ENCODE results near the gene VMA21.

Gene VMA21, protein sequence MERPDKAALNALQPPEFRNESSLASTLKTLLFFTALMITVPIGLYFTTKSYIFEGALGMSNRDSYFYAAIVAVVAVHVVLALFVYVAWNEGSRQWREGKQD

DNA sequence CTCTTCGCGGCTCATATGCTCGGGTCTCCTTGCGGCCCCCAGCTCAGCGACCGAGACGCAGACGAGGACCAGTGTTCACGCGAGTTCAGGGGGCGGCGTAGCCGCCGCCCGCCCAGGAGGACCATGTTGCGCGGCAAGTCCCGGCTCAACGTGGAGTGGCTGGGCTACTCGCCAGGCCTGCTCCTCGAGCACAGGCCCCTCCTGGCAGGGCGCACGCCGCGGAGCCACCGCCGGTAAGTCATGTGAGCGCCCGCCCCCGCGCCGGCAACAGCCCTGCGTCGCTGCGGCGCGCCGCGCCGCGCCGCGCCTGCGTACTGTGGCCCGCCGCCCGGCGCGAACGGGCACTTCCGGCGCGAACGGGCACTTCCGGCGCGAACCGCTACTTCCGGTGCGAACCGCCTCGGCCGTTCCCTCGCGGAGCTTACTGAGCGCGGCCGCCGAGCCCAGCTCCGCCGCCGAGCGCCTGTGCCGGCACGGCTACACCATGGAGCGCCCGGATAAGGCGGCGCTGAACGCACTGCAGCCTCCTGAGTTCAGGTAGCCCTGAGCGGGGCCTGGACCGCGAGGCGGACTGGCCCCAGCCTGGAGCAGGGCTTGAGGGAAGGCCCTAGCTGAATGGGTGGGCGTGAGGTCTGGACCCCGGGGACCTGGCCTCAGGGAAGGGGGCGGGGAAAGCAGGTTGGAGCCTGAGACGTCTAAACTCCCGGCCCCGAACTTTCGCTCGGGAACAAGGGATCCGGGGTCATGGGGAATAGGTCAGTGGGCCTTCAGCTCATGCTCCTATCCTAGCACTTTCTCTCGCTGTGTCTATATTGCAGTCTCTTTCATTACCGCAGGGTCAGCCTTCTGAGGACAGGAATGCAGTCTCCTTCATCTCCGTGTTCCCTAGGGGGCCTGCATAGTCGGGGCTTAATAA is at the start of gene VMA21:
TSS of gene VMA21 (plus strand) at position 382 of the 916 bp plus-strand sequence. CDS start at position 485, 103 bp downstream.
- peak; percentile 52 for DNase-seq (ENCODE audit: low read depth)

DNA sequence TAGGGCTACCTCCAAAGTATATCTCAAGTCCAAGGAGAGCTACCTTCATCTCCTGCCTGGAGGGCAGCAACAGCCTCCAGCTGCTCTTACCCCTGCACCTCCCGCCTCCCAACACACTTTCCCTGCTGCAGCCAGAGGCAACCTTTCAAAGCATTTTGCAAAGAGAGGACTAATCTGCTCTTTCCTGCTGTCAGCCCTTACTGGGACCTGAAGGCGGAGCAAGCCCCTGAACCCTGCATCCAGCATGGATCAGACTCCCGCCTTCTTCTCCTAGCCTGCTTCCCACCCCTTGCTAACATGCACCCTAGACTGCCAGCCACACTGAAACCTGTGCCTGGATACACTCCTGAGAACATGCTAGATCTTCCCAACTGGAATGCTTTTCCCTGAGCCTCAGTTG is 37.7 kb upstream of the VMA21 start:
- DNase-seq (ENCODE audit: low read depth) = no peak

DNA sequence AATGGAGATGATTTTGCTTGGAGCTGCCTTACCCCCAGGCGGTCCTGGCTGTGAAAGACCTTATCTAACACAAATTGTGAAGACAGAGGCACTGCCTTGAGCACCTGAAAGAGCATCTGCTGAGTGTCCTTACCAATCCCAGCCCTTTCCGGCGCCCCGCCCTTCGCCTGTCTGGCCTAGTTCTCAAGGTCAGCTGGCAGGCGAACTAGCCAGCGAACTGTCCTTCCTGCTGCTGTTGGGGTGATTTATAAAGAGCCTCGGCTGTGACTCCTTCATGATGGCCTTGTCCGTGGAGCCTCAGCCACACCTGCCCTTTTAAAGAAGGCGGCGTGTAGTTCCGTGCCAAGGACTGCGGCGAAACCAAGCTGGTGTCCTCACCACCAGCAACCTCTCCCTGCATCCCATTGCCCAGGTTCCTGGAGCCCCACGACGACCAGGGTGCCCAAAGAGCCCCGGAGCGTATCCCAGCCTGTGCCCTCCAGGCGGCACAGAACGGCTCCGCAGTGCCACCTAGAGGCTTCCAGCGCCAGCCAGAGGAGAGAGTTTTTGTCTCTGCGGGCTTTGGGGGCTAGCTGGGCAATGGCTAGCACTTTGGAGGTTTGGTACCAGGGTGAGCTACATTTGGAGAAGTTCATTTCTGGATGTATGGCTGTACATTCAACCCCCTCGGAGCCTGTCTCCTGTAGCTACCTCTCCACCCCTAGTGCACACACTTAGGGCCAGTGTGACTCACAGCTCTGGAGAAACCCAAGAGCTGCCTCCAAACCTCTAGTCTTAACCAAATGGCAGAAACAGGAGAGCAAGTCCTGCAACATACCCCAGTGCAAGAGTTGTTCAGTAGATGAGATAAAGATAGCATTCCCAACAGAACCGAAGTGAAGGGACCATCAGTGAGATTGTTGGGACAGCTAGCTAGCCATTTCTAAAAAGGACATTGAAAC is 36.8 kb upstream of the VMA21 start:
- DNase-seq (ENCODE audit: low read depth) = no peak

- DNase-seq (ENCODE audit: low read depth) = no peak
These were observed 33.7 kb upstream of the VMA21 start for GRCh38 chrX:151363316-151363715.

- DNase-seq (ENCODE audit: low read depth) = no peak
These were observed 31.4 kb upstream of the VMA21 start for GRCh38 chrX:151365579-151365978.

GRCh38 chrX:151370906-151371305 is 26.1 kb upstream of the VMA21 start:
- no peak for DNase-seq (ENCODE audit: low read depth)

DNA sequence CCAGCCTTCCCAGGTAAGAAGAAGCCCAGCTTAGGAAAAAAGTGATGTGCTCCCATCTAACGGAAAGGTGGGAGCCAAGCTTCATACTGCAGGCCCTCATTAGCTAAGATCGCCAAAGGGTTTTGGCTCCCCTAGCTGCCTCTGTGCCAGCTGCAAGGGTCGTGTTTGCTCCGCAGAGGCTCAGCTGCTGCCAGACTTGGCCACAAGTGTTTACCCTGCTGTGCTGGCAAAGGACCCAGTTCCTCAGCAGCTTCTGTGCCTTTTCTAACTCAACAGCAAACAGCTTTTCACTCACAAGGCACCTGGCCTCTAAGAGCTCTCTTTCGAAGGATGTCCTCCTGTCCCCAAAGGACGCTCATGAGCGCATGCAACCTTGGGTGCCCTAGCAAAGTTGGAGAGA is 12.2 kb upstream of the VMA21 start:
- DNase-seq (ENCODE audit: low read depth) = no peak

DNA sequence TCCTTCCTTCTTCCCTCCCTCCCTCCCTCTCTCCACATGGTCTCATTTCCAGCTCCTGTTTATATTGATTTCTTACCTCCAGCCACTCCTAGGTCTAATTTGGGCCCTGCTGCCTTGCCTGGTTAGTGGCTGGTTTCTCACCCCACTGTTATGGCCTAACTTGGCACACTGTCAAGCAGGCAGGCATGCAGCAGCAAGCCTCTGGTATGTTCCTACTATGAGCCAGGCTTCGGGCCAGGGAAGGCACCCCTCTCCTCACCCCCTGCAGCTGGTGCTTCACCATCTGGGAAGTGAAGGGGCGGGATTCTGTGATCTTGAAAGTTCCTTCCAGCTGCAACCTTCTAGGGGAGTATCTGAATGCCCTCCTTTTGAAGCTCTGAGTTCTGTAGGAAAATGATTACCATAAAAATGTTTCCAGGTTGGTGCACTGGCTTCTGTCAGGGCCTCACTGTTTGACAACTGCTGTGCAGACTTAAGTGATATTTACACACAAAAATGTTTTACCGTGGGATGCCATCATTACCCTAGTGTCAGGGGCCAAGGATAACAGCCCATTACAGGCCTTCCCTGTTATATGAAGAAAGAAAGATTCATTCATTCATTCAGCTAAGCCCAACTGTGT is 10.1 kb upstream of the VMA21 start:
- DNase-seq (ENCODE audit: low read depth) = no peak

DNA sequence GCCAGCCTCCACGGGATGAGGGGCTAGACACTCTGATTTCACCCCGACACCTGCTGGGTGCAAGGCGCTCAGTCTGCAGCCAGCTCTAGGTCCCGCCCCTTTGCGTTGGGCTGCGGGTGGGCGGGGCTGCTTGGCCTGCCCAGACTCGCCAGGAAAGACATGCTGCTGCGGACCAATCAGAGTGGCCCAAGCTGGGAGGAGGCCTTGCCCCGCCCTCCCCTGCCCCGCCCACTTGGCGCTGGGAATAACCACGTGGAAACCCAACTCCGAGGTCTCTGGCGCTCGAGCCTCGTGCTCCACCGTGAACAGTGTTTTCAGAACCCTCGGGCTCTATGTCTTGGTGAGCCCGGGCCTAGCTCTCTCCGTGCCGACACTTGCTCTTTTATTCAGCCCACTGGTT is 5.3 kb upstream of the VMA21 start:
- DNase-seq (ENCODE audit: low read depth) = no peak

- DNase-seq (ENCODE audit: low read depth) = no peak
These were observed 3.5 kb upstream of the VMA21 start for GRCh38 chrX:151393514-151393913.

DNA sequence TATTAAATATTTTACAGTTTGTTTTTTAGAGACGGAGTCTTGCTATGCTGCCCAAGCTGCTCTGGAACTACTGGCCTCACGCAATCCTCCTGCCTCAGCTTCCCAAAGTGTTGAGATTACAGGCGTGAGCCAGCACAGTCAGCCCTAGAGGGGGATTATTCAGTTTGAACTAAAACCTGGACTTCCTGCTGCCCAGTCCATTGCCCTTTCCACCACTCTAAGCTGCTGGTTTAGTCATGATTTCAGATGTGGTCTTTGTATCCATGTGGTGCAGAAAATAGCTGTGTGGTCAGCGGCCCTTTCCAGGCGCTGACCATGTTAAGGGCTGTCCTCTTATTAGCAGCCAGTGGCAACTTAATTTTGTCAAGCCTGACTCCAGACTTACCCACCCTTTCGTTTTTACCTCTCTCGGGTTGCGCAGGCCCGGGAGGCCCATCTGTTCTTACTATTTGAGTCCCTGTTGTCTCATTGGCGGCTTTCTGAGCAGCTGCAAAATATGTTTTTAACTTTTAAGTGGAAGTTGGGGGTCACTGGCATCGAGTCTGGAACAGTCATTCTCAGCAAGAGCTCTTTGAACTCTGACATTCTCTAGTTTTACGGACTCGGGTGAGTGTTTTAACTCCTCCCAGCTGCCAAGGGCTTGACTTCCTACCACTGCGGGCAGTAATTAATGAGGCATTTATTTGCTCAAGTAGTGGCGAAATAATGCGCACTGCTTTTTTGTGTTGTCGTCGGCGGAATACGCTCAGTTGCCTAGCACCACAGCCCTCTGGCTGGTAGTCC is 773 bp upstream of the VMA21 start:
- DNase-seq (ENCODE audit: low read depth) = no peak

GRCh38 chrX:151397741-151398070 is 700 bp downstream of the VMA21 start:
- DNase-seq (ENCODE audit: low read depth) = no peak

DNA sequence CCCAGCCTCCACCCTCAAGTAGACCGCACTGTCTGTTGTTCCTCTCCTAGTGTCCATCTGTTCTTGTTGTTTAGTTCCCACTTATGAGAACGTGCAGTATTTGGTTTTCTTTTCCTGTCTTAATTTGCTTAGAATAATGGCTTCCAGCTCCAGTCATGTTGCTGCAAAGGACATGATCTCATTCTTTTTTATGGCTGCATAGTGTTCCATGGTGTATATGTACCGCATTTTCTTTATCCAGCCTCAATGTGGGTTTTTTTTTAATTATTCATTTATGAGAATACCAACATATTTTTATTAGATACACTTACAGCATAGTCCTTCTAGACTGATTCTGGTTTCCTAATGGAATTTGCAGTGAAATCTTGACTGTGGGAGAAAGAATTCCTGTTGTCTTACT is 1.3 kb downstream of the VMA21 start:
- DNase-seq (ENCODE audit: low read depth) = no peak

DNA sequence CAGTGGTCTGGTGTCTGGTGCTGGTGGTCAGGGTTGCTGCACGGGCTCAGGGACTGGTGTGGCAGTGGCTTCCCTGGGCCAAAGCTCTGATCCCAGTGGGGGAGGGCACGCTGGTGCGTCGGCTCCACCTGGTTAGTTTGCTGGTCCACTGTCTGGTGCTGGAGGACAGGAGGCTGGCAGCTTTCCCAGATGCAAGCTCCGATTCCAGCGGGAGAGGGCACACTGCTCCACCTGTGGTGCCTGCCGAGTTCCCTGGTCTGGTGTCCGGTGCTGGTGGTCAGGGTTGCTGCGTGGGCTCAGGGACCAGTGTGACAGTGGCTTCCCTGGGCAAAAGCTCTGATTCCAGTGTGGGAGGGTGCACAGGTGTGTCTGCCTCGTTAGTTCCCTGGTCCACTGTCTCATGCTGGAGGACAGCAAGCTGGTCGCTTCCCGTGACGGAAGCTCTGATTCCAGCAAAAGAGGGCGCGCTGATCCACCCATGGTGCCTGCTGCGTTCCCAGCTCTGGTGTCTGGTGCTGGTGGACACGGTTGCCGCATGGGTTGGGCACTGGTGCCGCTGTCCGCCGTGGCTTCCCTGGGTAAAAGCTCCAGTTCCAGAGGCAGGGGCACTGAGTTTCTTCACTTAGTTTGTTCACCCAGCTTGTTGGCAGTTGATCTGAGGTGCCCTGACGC is 5.8 kb downstream of the VMA21 start:
- DNase-seq (ENCODE audit: low read depth) = no peak

GRCh38 chrX:151416579-151416978 is 19.6 kb downstream of the VMA21 start:
- no peak for DNase-seq (ENCODE audit: low read depth)

GRCh38 chrX:151419782-151420181 is 22.8 kb downstream of the VMA21 start:
- DNase-seq (ENCODE audit: low read depth) = no peak

DNA sequence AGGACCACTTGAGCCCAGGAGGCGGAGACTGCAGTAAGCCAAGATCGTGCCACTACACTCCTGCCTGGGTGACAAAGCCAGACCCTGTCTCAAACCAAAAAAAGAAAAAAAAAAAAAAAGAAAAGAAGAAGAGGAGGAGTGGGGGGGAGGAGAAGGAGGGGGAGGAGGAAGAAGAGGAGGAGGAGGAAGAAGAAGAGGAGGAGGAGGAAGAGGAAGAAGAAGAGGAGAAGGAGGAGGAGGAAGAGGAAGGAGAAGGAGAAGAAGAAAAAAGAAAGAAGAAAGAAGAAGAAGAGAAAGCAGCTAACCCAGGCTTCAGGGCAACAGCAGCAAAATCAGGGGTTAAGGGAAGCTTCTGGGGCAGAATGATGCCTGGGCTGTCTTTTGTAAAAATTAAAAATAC is 27.5 kb downstream of the VMA21 start:
- no peak for DNase-seq (ENCODE audit: low read depth)

DNA sequence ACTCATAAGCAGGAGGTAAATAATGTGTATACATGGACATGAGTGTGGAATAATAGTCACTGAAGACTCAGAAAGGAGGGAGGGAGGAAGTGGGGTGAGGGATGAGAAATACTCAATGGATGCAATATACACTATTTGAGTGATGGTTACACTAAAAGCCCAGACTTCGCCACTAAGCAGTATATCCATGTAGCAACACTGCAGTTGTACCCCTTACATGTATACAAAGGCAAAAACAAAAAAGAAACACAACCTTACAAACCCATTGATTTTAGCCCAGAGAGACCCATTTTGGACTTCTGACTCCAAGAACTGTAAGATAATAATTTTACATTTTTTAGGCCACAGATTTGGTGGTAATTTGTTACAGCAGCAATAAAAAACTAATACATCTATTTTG is 51.5 kb downstream of the VMA21 start:
- no peak for DNase-seq (ENCODE audit: low read depth)

DNA sequence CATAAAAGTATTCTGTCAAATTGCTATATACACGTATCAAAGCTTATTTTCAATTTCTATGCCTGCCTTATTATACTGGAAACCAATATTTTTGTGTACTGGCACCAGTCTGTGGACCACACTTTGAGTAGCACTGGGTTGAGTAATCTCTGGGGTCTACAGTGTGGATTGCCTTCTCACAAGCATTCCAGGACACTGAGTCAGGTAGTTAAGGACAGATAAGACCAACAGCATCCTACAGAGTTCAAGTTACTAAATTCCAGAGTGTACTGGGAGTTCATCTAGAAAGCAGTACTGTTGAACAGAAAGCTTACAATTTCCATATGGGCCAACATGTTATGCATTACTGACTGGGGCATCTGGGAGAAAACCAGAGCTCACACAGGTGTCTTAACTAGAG is 61.8 kb downstream of the VMA21 start:
- DNase-seq (ENCODE audit: low read depth) = no peak
